HL-60 (cell line): Measurements from ENCODE around the gene MYRIP.

ENCODE experiments used
- DNase-seq, 2 experiments: peaks; one replicate each; pipeline ENCODE4 v3.0.0-alpha.2; 2010 to 2020; ENCODE audit warnings: low read depth in 1 of 2, low spot score in 1 of 2
- H3K27ac ChIP-seq: fragments of 250-450 bp; sonication (Bioruptor Pico); replicated peaks from 2 replicates; pipeline ENCODE4 v1.5.1; 2020; ENCODE audit warnings: mild to moderate bottlenecking, moderate library complexity
- H3K27me3 ChIP-seq: fragments of 250-450 bp; sonication (Bioruptor Pico); 2 replicates; pipeline ENCODE4 v1.5.1; 2021; ENCODE audit warnings: mild to moderate bottlenecking, moderate library complexity; ENCODE audit not compliant: insufficient read depth, poor library complexity, severe bottlenecking
- H3K4me3 ChIP-seq: replicated peaks from 2 replicates; pipeline ENCODE4 v1.5.1; 2011; ENCODE audit warnings: mild to moderate bottlenecking, control low read depth, low read length; ENCODE audit not compliant: insufficient read depth
- CTCF ChIP-seq: IDR thresholded peaks from one replicate; pipeline ENCODE4 v1.5.1; 2011; ENCODE audit warnings: low read length, control low read depth, inconsistent platforms; ENCODE audit not compliant: insufficient read depth
- GABPA ChIP-seq: IDR thresholded peaks from 2 replicates; pipeline ENCODE4 v1.6.1; 2012; ENCODE audit warnings: low read depth
- POLR2AphosphoS5 ChIP-seq: IDR thresholded peaks from 2 replicates; pipeline ENCODE4 v1.6.1; 2012; ENCODE audit warnings: low read depth
- REST ChIP-seq: IDR thresholded peaks from 2 replicates; pipeline ENCODE4 v1.6.1; 2012; ENCODE audit warnings: low read depth; ENCODE audit not compliant: insufficient replicate concordance
- SPI1 ChIP-seq: IDR thresholded peaks from 2 replicates; pipeline ENCODE4 v1.6.1; 2012; ENCODE audit warnings: low read depth, mild to moderate bottlenecking, borderline replicate concordance

The MYRIP gene

GRCh38 chr3:39839484-39839883, 30.1 kb downstream of the MYRIP start:
- Histone ChIP-seq H3K27ac (no peak overlapping the region), H3K4me3 (no peak overlapping the region), H3K27me3 (no peaks in the 10 kb centered on the region)
- DNase-seq, result no peak
- no peak for TF ChIP-seq CTCF
- TF ChIP-seq SPI1, result no peak
- TF ChIP-seq GABPA, result no peak
- TF ChIP-seq REST, result no peak
- no peak for TF ChIP-seq POLR2AphosphoS5

GRCh38 chr3:39843440-39843839, 34.0 kb downstream of the MYRIP start:
- Histone ChIP-seq H3K27ac (no peak overlapping the region), H3K4me3 (no peak overlapping the region), H3K27me3 (no peaks in the 10 kb centered on the region)
- TF ChIP-seq CTCF, result no peak
- no peak for TF ChIP-seq SPI1
- no peak for TF ChIP-seq REST
- no peak for TF ChIP-seq POLR2AphosphoS5
- no peak for TF ChIP-seq GABPA
- DNase-seq, result no peak

- no peak overlapping the region for H3K27ac ChIP-seq
- DNase-seq, result no peak
- TF ChIP-seq SPI1 (no peak), GABPA (no peak), CTCF (no peak), POLR2AphosphoS5 (no peak), REST (no peak)
These were observed 39.0 kb downstream of the MYRIP start for GRCh38 chr3:39848365-39848764.

More at GRCh38 chr3:39848365-39848764, 39.0 kb downstream of the MYRIP start:
- Histone ChIP-seq H3K4me3 (no peak overlapping the region), H3K27me3 (no peaks in the 10 kb centered on the region)
